Retina (tissue), 1 donor: ENCODE results near the gene SFN.
"Not testable (repeated sequence)": the region's sequence is repeated elsewhere in the genome, so short reads cannot be mapped to it uniquely, and the experiment has no call there.

Source experiments
- DNase-seq: peaks from one replicate; pipeline ENCODE4 v3.0.0-alpha.2; 2016

Gene SFN

GRCh38 chr1:26839779-26840178 lies 23.2 kb upstream of the SFN start:
- DNase-seq: no peak

DNA sequence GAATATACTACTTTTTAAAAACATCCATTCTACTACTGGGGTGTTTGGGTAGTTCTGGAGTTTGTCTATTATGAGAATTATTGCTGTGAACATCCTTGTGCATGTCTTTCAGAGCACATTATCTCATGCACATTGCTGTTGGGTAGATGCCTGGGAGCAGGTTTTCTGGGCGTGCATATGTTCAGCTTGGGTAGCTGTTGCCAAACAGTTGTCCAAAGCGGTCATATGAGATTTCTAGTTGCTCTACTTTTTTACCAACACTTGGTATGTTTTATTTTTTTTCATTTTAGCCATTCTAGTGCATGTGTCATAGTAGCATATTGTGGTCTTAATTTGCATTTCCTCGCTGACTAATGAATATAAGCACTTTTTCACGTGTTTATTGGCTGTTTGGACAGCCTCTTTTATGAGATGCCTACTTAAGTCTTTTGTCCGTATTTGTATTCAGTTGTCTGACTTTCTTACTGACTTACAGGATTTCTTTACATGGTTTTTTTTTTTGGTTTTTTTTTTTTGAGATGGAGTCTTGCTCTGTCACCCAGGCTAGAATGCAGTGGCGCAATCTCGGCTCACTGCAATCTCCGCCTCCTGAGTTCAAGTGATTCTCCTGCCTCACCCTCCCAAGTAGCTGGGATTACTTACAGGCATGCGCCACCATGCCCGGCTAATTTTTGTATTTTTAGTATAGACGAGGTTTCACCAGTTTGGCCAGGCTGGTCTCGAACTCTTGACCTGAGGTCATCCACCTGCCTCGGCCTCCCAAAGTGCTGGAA lies 18.3 kb upstream of the SFN start:
- DNase-seq: no peak

- not testable (repeated sequence) for DNase-seq
Measured at GRCh38 chr1:26847826-26848225, 15.1 kb upstream of the SFN start.

DNA sequence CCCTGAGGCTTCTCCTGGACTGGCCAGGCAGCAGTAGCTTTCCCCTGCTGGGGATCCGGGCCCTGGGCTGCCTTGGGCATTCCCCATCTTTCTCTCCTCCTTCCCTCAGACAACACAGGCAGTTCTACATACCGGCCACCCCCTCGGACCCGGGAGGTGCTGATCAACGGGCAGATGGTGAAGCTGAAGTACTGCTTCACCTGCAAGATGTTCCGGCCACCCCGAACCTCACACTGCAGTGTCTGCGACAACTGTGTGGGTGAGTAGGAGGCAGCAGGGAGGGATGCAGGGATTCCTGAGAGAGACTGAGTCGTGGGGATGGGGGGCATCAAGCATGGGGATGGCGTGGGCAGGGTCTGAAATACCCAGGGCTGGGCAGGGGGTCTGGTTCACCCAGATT lies 14.4 kb upstream of the SFN start:
- no peak for DNase-seq

DNA sequence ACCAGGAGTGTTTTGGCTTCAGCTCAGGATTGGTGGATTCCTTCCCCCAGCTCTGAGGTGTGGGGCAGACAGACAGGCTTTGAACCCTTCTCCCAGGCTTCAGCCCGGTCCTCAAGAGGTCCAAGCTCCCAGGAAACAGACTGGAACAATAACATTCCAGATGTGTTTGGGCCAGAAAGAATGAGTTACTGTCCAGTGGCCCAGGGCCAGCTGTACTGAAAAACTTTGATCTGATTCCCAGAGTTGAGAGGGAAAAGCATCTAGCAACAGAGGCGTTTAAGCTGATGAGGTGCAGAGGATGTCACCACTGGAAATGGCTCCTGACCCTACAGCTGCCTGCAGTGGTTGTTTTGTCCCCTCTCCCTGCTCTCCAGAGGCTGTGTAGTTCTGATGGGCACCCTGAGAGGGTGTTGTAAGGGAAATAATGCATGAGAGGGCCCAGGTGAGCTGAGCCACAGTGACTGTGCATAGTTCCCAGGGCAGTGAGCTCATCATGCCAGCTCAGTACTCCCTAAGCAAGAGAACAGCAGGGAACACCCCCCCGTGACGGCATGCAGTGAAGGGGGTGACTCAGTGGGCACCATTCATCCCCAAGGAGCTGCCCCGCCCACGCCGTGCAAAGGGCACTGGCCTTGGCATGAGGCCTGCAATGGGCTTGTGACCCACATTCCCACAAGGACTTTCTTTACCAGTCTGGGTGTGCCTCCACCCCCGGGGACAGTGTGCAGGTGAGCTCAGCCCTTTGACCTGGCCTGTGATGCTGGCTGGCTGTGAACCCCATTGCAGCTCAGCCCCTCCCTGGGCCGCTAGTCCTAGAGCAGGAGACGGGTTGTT lies 13.8 kb upstream of the SFN start:
- no peak for DNase-seq

GRCh38 chr1:26851106-26851684 lies 11.8 kb upstream of the SFN start:
- DNase-seq: no peak

DNA sequence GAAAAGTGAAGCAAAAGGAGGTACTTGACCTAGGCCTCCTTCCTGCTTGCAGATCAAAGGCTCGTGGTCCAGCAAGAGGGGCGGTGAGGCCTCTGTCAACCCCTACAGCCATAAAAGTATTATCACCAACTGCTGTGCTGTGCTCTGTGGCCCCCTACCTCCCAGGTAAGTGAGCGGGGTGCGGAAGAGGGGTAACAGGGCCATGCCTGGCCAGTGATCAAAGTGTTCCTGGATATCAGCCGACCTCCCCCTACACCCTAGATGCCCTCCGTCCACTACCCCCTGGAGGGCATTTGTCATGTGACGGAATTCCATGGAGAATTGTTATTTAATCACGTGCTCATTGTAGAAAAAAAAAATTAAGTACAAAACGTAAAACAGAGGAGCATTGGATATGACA lies 10.2 kb upstream of the SFN start:
- no peak for DNase-seq

GRCh38 chr1:26853156-26853555 lies 9.8 kb upstream of the SFN start:
- DNase-seq: peak; percentile 70

GRCh38 chr1:26853600-26853999 lies 9.3 kb upstream of the SFN start:
- no peak for DNase-seq

DNA sequence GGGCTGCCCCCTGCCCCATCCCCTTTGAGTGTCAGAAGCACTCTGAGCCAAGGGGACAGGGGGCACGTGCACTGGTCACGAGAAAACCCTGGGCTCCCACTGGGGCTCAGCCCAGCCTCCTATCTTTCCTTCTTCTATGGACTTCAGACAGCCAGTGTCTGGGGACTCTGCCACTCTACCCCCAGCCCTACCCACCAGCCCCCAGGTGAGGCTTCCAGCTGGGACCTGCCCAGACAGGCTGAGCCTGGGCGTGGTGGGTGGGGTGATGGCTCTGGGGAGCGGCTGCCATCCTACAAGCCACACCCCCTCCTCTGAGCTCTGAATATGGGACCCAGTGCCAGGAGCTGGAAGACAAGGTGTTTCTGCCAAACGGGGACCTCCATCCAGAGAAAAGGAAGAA lies 8.0 kb upstream of the SFN start:
- DNase-seq: no peak

DNA sequence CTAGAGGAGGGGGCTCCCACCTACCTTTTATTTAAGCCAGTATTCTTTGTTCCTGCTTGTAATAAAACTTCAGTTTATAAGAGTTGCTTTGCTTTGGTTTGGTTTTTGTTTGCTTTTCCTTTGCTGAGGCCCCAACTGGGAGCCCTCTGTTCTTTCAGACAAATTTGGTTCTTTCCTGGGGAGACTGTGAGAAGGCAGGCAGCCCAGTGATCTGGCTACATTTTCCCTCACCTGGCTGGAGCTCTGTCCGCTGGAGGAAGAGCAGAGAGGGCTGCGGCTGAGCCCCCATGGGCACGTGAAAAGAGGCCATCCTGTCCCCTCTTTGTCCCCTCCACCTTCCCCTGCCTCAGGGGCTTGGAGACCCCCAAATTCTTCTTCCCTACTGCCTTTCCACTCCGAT lies 7.3 kb upstream of the SFN start:
- no peak for DNase-seq

DNA sequence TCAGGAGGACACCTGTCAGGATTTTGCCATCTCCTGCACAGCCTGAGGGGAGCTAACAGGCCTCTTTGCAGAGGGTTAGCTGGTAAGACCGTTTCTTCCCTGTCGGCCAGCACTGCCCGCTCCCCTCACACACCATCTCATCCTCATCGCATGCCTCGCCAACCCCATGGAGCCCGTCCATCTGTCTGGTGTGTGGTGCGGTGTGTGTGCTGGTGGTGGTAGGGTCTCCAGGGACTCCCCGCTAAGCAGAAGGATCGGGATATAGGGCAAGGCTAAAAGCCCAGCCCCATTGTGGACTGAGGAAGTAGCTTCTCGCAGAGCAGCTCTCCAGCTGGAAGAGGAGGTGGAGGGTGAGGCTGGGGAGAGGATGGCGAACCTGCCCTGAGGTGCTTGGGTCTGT lies 6.8 kb upstream of the SFN start:
- DNase-seq: peak; percentile 28

GRCh38 chr1:26856604-26857469 lies 6.1 kb upstream of the SFN start:
- DNase-seq: no peak

- DNase-seq: no peak
Measured at GRCh38 chr1:26857473-26858060, 5.4 kb upstream of the SFN start.

DNA sequence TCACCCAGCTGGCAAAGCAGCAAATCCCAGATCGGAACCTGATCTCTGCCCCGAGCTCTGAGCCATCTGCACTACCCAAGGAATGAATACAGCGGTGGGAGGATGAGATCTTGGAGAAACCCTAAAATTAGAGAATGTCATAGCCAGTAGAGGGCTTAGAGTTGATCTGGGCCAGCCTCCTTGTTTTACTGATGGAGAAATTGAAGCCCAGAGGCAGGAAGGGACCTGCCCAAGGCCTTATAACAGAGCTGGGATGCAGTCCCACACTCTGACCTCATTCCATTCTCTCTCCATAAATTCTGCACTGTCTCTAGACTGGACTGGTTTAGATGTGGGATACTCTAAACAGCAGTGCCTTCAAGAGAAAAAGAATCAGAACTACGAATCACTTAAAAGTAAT lies 4.8 kb upstream of the SFN start:
- DNase-seq: no peak

DNA sequence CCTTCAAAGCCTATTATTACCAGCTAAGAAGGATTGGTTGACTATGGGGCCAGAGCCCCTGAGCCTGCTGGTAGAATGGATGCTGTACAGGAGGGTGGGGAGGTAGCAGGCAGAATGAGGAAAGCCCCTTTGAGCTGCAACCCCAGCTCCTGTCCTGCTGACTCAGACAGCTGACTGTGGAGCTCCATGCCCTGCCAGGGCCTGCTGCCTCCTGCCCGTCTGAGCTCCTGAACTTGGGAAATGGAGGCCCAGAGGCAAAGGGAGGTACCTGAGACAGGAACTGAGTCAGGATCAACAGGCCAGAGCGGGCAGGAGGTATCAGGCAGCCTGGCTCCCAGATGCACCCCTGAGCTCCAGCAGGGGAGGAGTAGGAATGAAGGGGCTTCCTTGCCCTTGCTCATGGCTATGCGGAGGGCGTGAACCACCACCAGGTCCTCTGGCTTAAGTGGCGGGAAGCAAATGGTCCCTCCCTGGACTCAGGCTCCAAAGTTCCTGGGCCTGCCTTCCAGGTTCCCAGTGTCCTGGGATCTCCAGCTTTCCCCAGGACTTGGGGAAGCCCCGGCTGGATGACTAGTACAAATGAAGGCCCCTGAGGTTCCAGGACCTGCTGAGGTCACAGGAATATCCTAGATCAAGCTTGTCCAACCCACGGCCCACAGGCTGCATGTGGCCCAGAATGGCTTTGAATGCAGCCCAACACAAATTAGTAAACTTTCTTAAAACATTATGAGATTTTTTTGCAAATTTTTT lies 3.9 kb upstream of the SFN start:
- DNase-seq: no peak

GRCh38 chr1:26861286-26861701 lies 1.7 kb upstream of the SFN start:
- no peak for DNase-seq

- DNase-seq: no peak
Measured at GRCh38 chr1:26861889-26862378, 1.0 kb upstream of the SFN start.

- no peak for DNase-seq
Measured at GRCh38 chr1:26863685-26864077, 732 bp downstream of the SFN start.

DNA sequence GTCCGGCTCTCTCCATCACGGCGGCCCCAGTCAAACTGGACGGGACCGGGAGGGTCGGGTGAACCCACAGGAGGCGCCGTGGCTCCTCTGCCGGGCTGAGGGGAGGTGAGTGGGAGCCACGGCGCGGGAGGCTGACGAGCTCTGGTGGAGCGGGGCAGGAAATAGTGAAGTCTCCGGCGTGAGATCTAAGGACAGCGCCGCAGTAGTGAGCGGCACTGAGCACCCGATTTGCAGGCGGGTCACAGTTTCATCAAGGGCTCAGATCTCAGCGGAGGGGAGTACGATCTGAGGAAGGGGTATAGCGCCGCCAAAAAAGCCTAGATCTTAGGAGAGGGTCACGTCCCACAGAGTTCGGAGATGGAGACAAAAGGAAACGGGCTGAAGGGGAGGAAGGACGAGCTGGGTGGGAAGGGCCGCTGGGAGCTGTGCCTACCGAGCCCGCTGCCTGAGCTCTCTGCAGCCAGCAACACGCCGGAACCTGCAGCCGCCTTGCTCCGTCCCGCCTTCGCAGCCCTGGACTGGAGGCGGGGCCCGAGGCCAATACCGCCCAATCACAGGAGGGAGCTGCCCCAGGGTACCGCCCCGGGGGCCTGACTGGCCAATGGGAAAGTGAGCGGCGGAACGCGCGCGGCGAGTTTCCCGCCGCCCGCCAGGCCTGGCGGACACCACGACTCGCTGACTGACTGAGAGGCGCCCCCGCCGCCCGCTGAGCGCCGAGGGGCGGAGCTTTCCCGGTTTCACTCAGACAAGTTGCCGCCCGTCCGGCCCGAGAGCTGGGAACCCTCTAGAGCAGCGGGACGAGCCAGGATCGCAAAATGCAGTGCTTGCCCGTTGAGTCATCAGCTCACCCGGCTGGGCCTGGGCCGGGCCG lies 1.9 kb downstream of the SFN start:
- DNase-seq: peak; percentile 98

GRCh38 chr1:26873097-26873496 lies 10.1 kb downstream of the SFN start:
- not testable (repeated sequence) for DNase-seq
